ENCODE measurements around the gene IGFBPL1.

- TF ChIP-seq POLR2A (IDR thresholded peaks at IDR 0.05) (no peak), EP300 (IDR thresholded peaks at IDR 0.05) (no peak), POLR2AphosphoS5 (IDR thresholded peaks at IDR 0.05) (no peak)
Measured at GRCh38 chr9:38414040-38414723, 10.1 kb downstream of the IGFBPL1 start.

Measured in gastroesophageal sphincter (tissue), 2 donors.